ENCODE measurements around the gene MAST4.

Gene MAST4

GRCh38 chr5:67073045-67073680, 477.0 kb downstream of the MAST4 start:
- no peak overlapping the region for H2AFZ ChIP-seq (ENCODE audit: low read length)

DNA sequence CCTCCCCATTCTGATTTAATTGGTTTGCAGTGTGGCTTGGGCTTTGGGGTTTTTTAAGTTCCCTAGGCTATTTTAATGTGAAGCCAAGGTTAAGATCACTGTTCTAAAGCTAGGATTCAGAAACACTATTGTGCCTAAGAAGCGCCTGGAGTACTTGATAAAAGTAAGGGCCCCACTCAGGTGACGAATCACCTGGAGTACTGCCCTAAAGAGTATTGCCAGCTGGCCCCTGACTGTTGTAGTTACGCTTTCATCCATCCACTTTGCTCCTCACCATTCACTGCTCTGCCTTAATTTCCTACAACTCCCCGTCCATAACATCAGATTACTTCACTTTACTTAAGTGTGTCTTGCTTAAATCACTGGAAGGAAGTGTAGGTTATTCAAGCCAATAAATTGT, 481.1 kb downstream of the MAST4 start:
- no peak overlapping the region for H3K27ac ChIP-seq (ENCODE audit: low read length)
- no peak overlapping the region for H3K9ac ChIP-seq (ENCODE audit: low read length)
- no peaks in the 10 kb centered on the region for H4K20me1 ChIP-seq (ENCODE audit: insufficient read depth, low read length)
- no peaks in the 10 kb centered on the region for H3K36me3 ChIP-seq (replicated peaks; ENCODE audit: insufficient read depth, low read length)
- H2AFZ ChIP-seq (ENCODE audit: low read length) = no peak overlapping the region
- H3K27me3 ChIP-seq (replicated peaks; ENCODE audit: insufficient read depth, low read length) = no peaks in the 10 kb centered on the region
- no peaks in the 10 kb centered on the region for H3K9me2 ChIP-seq (replicated peaks; ENCODE audit: insufficient read depth, low read length)
- no peaks in the 10 kb centered on the region for H3K79me2 ChIP-seq (ENCODE audit: low read length)
- H3K4me3 ChIP-seq (ENCODE audit: low read length) = no peak overlapping the region
- TF ChIP-seq EZH2 (optimal IDR thresholded peaks at IDR 0.05; ENCODE audit: low read depth, low read length) (no peak), CTCF (IDR thresholded peaks at IDR 0.05; ENCODE audit: low read length) (no peak), EZH2phosphoT487 (IDR thresholded peaks at IDR 0.05; ENCODE audit: low read length) (no peak)
- no peak for DNase-seq
- no peaks in the 10 kb centered on the region for H3F3A ChIP-seq (ENCODE audit: insufficient read depth, low read length)
- no peak overlapping the region for H3K4me2 ChIP-seq (ENCODE audit: low read depth, low read length)
- H3K4me1 ChIP-seq (ENCODE audit: low read length) = no peaks in the 10 kb centered on the region
- no peaks in the 10 kb centered on the region for H3K9me3 ChIP-seq (replicated peaks; ENCODE audit: insufficient read depth, low read length)

More at GRCh38 chr5:67073045-67073680, 477.0 kb downstream of the MAST4 start:
- no peak overlapping the region for H3K4me2 ChIP-seq (ENCODE audit: low read depth, low read length)
- TF ChIP-seq EZH2 (optimal IDR thresholded peaks at IDR 0.05; ENCODE audit: low read depth, low read length) (no peak), EZH2phosphoT487 (IDR thresholded peaks at IDR 0.05; ENCODE audit: low read length) (no peak)
- no peaks in the 10 kb centered on the region for H3K9me3 ChIP-seq (replicated peaks; ENCODE audit: insufficient read depth, low read length)
- no peaks in the 10 kb centered on the region for H3K9me2 ChIP-seq (replicated peaks; ENCODE audit: insufficient read depth, low read length)
- no peaks in the 10 kb centered on the region for H3F3A ChIP-seq (ENCODE audit: insufficient read depth, low read length)
- H3K27ac ChIP-seq (ENCODE audit: low read length) = no peak overlapping the region
- H3K4me3 ChIP-seq (ENCODE audit: low read length) = no peak overlapping the region
- H3K27me3 ChIP-seq (replicated peaks; ENCODE audit: insufficient read depth, low read length) = peaks cover 10% of the 10 kb centered on the region
- H3K79me2 ChIP-seq (ENCODE audit: low read length) = no peaks in the 10 kb centered on the region
- H4K20me1 ChIP-seq (ENCODE audit: insufficient read depth, low read length) = no peaks in the 10 kb centered on the region
- H3K4me1 ChIP-seq (ENCODE audit: low read length) = no peaks in the 10 kb centered on the region
- no peak for DNase-seq
- H3K9ac ChIP-seq (ENCODE audit: low read length) = no peak overlapping the region
- no peaks in the 10 kb centered on the region for H3K36me3 ChIP-seq (replicated peaks; ENCODE audit: insufficient read depth, low read length)

- Histone ChIP-seq H3K4me1 (ENCODE audit: low read length) (no peaks in the 10 kb centered on the region), H2AFZ (ENCODE audit: low read length) (no peak overlapping the region), H3K4me3 (ENCODE audit: low read length) (no peak overlapping the region), H3K79me2 (ENCODE audit: low read length) (no peaks in the 10 kb centered on the region), H3K36me3 (replicated peaks; ENCODE audit: insufficient read depth, low read length) (no peaks in the 10 kb centered on the region), H3K4me2 (ENCODE audit: low read depth, low read length) (no peak overlapping the region), H3K9me2 (replicated peaks; ENCODE audit: insufficient read depth, low read length) (no peaks in the 10 kb centered on the region), H3F3A (ENCODE audit: insufficient read depth, low read length) (no peaks in the 10 kb centered on the region), H3K27ac (ENCODE audit: low read length) (no peak overlapping the region), H3K27me3 (replicated peaks; ENCODE audit: insufficient read depth, low read length) (no peaks in the 10 kb centered on the region), H4K20me1 (ENCODE audit: insufficient read depth, low read length) (no peaks in the 10 kb centered on the region), H3K9ac (ENCODE audit: low read length) (no peak overlapping the region), H3K9me3 (replicated peaks; ENCODE audit: insufficient read depth, low read length) (no peaks in the 10 kb centered on the region)
- TF ChIP-seq EZH2phosphoT487 (IDR thresholded peaks at IDR 0.05; ENCODE audit: low read length) (no peak), EZH2 (optimal IDR thresholded peaks at IDR 0.05; ENCODE audit: low read depth, low read length) (no peak), CTCF (IDR thresholded peaks at IDR 0.05; ENCODE audit: low read length) (no peak)
- DNase-seq = no peak
These were observed 485.1 kb downstream of the MAST4 start for GRCh38 chr5:67081261-67081660.

DNA sequence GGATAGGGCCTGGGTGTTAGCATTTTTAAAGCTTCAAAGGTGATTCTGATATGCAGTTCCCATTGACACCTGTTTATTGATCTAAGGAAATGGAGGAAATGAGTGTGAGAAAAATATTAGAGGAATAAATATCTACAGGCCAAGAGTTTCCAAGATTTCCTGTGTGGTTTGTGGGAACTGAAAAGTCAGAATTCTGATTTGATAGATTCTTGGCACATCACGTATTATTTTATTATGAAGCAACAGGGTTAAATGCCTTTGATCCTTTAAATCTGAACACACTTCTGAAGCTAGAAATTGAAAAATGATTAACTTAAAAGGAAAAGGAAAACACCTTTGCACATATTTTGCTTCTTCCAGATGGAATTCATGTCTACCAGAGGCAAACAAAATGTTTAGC, 486.7 kb downstream of the MAST4 start:
- Histone ChIP-seq H3K79me2 (ENCODE audit: low read length) (no peaks in the 10 kb centered on the region), H3K4me3 (ENCODE audit: low read length) (no peak overlapping the region), H3K4me2 (ENCODE audit: low read depth, low read length) (no peak overlapping the region), H3F3A (ENCODE audit: insufficient read depth, low read length) (no peaks in the 10 kb centered on the region), H4K20me1 (ENCODE audit: insufficient read depth, low read length) (no peaks in the 10 kb centered on the region), H3K4me1 (ENCODE audit: low read length) (no peaks in the 10 kb centered on the region), H2AFZ (ENCODE audit: low read length) (no peak overlapping the region), H3K9me3 (replicated peaks; ENCODE audit: insufficient read depth, low read length) (no peaks in the 10 kb centered on the region), H3K27me3 (replicated peaks; ENCODE audit: insufficient read depth, low read length) (no peaks in the 10 kb centered on the region), H3K9me2 (replicated peaks; ENCODE audit: insufficient read depth, low read length) (no peaks in the 10 kb centered on the region), H3K36me3 (replicated peaks; ENCODE audit: insufficient read depth, low read length) (no peaks in the 10 kb centered on the region), H3K9ac (ENCODE audit: low read length) (no peak overlapping the region), H3K27ac (ENCODE audit: low read length) (no peak overlapping the region)
- TF ChIP-seq EZH2phosphoT487 (IDR thresholded peaks at IDR 0.05; ENCODE audit: low read length) (no peak), EZH2 (optimal IDR thresholded peaks at IDR 0.05; ENCODE audit: low read depth, low read length) (no peak), CTCF (IDR thresholded peaks at IDR 0.05; ENCODE audit: low read length) (no peak)
- no peak for DNase-seq

Data from MM.1S (cell line).